Glomerular endothelial cell (primary cell): ENCODE measurements around the gene MS4A18. TPM values are rescaled to one million over a fixed set of nuclear protein-coding genes. Genes with fewer than 3 reads are reported as not detected.

Experiments used
- DNase-seq: peaks from one replicate; pipeline ENCODE4 v3.0.0-alpha.2; 2011; ENCODE audit warnings: low read depth, low spot score; ENCODE audit errors: extremely low read depth
- total RNA-seq: library from RNA; depleted of rRNA; stranded (reverse); fragments of >200 nt; gene quantifications from 2 replicates; pipeline ENCODE4 v1.2.3, GENCODE V29; 2015

The MS4A18 gene
- total RNA-seq, 1 donor from 2014 or later, result not detected

- no peak for DNase-seq
Observed at GRCh38 chr11:60785136-60785535, 60.6 kb downstream of the MS4A18 start, which contains the start of gene MS4A10. Gene MS4A10, plus strand, starts transcription at chr11:60785333. Its CDS starts 5,003 bp downstream, at chr11:60790336.

- no peak for DNase-seq
Observed at GRCh38 chr11:60785806-60786361, 61.4 kb downstream of the MS4A18 start.

- DNase-seq, result peak; percentile 81
Observed at GRCh38 chr11:60786811-60787567, 62.5 kb downstream of the MS4A18 start.

GRCh38 chr11:60788401-60789125 lies 64.0 kb downstream of the MS4A18 start:
- no peak for DNase-seq

GRCh38 chr11:60790726-60791125 lies 66.2 kb downstream of the MS4A18 start:
- no peak for DNase-seq

GRCh38 chr11:60791153-60791933 lies 66.8 kb downstream of the MS4A18 start:
- no peak for DNase-seq

GRCh38 chr11:60792521-60792920 lies 68.0 kb downstream of the MS4A18 start:
- no peak for DNase-seq

Other genes starting within 250 kb of the MS4A18 start
- not detected in 2 replicates for gene MS4A12, start 231.9 kb upstream of the MS4A18 start, total RNA-seq
- not detected in 2 replicates for gene MS4A13, start 209.3 kb upstream of the MS4A18 start, total RNA-seq
- gene MS4A8, start 25.1 kb upstream of the MS4A18 start, total RNA-seq, result not detected in 2 replicates
- not detected in 2 replicates for gene MS4A15, start 32.1 kb downstream of the MS4A18 start, total RNA-seq
- gene MS4A10, start 60.6 kb downstream of the MS4A18 start, total RNA-seq, result not detected in 2 replicates
- gene CCDC86, start 117.4 kb downstream of the MS4A18 start, total RNA-seq, result 38.7 and 54.3 TPM in 2 replicates
- gene PTGDR2, start 131.2 kb downstream of the MS4A18 start, total RNA-seq, result not detected in 2 replicates
- not detected in 2 replicates for gene ZP1, start 142.8 kb downstream of the MS4A18 start, total RNA-seq
- gene PRPF19, start 181.9 kb downstream of the MS4A18 start, total RNA-seq, result 78.5 and 98.2 TPM in 2 replicates
- 123 and 167 TPM in 2 replicates for gene TMEM109, start 189.4 kb downstream of the MS4A18 start, total RNA-seq
- gene TMEM132A, start 199.7 kb downstream of the MS4A18 start, total RNA-seq, result 238 and 281 TPM in 2 replicates
- 8.8 and 21.5 TPM in 2 replicates for gene SLC15A3, start 227.5 kb downstream of the MS4A18 start, total RNA-seq
- gene CD6, start 247.0 kb downstream of the MS4A18 start, total RNA-seq, result 0.15 and 1.6 TPM in 2 replicates